GM18505 (cell line): Measurements from ENCODE around the gene BABAM2.

Source experiments
- ATAC-seq: cut with Tn5 transposase; IDR thresholded peaks from one replicate; pipeline ENCODE4 v1.9.1; 2021; ENCODE audit not compliant: unreplicated experiment
- POLR2A ChIP-seq: IDR thresholded peaks from 4 replicates; pipeline ENCODE4 v1.6.1; 2011; ENCODE audit warnings: borderline replicate concordance; ENCODE audit not compliant: insufficient read depth, insufficient read length; ENCODE audit errors: extremely low read depth

BABAM2 gene

DNA sequence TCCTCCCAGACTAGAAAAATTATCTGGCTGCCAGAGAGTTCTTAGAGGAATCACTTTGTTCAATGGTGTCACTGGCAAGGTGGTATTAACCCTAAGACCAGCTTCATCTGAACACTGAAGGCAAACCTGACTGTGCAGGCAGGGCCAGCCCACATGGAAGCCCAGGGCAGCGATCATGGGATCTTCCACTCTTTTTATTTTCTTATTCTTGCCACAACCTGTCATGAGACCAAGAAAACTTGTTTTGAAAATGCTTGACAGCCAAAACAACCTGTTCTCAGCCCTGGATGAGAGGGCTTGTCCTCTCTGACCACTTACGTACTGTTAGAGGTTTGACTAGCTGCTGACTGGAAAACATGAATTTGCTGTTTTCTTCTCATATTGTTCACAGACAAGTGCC, 426.9 kb downstream of the BABAM2 start:
- ATAC-seq, result no peak

DNA sequence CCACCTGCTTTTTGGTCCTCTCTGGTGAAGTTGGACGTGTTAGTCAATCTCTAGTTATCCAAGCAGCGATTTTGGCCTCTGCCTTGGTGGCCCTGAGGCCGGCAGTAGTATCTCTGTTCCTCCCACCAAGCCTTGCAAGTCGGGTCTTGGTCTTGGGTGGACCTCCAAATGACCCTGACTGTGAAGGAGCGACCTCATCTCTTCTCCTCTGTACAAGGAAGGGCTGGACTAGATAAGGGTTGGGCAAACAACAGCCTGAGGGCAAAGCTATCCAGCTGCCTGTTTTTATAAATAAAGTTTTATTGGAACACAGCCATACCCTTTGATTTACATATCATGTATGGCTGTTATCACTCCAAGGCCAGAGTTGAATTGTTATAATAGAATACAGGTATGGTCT, 427.5 kb downstream of the BABAM2 start:
- no peak for TF ChIP-seq POLR2A
- no peak for ATAC-seq

More for the DNA sequence above, 426.9 kb downstream of the BABAM2 start:
- no peak for TF ChIP-seq POLR2A

DNA sequence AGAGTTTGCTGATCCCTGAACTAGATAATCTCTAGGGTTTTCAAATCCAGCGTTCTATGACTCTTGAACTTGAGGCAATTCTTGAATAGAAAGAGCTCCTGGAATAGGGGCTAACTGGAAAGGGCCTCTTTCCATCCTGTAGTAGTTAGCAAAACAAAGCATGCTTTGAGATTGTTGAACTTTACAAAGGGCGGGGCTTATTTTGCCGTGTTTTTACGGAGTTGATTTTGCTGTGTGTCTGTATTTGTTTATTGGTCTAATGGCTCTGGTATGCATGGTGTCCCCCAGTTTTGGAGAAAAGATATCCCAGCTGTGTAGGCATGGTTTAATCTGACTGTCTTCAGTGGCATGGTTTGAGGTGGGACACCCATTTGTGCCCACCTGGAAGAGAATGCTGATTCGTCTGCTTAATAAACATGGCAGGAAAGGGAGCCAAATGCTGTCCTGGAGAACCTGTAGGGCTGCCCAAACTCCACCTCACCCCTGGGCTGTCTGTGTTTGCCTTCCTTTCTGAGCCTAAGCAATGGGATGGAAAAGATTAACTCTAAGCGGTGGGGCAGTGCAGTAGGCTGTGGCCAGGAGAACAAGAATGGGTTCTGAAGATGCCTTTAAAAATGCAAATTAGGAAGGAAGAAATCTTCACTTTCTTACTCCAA, 428.1 kb downstream of the BABAM2 start:
- no peak for ATAC-seq
- no peak for TF ChIP-seq POLR2A

DNA sequence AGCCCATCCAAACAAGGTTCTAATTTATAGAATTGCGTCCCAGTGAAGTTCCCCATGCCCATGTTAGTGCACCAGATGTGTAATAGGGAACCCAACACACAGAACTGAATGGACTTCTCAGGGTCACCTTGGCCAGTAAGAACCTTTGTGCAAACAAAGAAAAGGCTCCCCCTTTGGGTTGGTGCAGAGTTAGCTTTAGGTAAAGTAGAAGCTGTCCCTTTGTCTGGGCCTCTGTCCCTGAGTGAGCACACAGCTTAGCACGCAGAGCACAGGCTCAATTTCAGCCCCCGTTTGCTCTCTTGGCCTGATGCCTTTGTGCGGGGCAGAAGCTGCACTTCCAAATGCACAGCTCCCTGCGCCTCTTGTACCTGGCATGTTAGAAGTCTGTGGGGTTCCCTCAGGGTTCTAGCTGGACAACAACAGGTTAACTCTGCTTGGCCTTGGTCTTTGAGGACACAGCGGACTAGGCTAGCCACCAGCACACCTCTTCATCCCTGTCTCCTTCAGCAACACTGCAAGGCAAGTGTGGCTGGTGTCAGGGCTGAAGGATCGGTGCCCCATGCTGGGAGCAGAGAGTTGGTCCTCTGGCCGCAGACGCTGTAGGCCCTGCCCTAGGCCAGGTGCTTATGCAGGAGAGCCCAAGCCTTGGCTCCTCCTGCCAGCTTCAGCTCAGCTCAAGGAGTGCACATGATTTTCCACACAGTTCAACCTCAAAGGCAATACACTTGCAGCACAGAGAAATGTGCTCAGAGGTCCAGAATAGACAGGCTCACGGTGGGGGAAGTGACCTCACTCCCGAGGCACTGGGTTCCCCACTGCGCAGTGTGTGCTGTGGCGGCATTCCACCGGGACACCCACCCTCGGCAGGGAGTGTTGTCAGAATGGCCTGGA, 428.8 kb downstream of the BABAM2 start:
- no peak for ATAC-seq
- TF ChIP-seq POLR2A, result no peak

DNA sequence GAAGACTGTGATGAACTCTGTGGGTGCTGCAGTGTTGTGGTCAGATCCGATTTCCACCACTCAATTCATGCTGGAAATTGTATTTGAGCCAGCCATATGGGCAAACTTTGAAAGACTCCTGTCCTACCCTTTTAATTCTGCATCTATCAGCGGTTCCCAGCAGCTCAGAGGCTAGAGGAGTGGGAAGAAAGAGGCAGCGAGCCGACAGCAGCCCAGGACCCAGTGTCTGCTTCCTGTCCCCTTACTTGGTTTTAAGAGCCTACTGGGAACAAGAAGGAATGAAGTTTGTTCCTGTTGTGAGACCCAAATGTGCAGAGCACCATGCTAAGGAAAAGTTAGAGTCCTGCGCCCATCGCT, 429.5 kb downstream of the BABAM2 start:
- no peak for TF ChIP-seq POLR2A
- ATAC-seq, result no peak

DNA sequence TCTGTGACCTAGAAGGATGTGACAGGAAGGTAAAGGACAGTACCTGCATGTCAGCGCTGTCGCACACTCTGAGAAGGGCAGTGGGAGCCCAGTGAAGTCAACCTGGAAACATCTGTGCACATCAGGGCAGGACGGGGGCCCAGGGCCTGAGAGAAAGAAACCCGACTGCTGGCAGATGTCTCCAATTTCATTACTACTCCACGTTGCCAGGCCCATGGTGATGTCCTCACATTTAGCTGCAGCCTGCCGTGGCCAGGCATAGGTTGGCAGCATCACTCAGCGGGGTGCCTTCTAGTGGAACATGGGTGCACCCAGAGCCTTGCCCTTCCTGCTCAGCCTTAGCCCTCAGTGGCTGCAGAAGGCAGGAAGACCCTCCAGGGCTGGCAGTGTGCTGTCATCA, 429.8 kb downstream of the BABAM2 start:
- TF ChIP-seq POLR2A, result no peak
- ATAC-seq, result no peak

DNA sequence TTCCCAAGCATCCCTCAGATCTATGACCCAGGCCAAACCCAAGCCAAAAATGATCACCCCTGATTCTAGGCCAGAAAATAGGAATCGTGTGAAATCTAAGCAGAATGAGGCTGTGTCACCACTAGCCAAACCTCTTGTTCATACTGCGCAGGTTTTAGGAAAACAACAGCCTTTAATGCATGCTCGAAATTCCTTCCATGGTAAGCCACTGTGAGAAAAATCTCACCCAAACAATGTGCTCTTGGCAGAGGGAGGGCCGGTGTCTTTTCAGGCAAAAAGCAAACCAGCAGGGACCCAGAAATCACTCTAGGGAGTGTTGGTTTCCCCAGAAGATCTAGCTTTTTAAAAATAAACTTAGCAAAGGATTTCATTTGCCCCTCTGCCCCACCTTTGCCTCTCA, 430.9 kb downstream of the BABAM2 start:
- no peak for TF ChIP-seq POLR2A
- no peak for ATAC-seq

DNA sequence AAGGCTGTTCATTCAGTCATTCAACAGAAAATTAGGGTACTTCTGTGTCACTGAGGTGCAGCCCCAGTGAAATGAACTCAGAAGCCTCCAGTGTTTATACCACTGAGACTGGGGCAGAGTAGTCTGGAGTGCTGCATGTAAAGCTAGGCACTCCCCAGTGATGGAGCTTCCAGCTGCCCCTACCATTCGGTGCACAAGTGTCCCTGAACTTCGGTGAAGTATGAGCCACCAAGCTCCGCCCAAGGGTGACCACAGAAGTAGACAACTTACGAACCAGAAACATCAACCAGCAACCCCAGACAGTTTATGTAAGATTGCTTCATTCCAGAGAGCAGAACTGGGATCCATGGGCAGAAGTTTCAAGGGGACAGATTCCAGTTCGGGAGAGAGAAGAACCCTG, 431.5 kb downstream of the BABAM2 start:
- ATAC-seq, result no peak
- no peak for TF ChIP-seq POLR2A

DNA sequence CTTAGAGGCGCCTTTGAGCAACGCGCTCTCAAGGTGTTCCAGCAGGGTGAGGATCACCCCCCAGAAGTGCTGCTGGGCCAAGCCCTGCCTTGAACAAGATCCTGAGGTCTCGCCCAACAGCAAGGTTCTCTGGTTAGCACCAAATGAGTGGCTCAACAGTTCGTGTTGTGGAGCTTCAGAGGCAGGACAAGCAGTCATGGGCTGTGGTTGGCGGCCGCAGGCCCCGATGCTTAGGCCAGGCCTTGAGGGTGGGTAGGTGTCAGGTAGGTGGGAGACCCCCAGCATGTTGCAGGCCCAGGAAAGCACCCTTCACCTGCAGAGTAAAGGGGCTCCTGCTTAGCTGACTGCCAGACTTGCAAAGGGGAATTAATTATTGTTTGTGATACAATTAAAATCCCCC, 431.9 kb downstream of the BABAM2 start:
- no peak for TF ChIP-seq POLR2A
- ATAC-seq, result no peak

DNA sequence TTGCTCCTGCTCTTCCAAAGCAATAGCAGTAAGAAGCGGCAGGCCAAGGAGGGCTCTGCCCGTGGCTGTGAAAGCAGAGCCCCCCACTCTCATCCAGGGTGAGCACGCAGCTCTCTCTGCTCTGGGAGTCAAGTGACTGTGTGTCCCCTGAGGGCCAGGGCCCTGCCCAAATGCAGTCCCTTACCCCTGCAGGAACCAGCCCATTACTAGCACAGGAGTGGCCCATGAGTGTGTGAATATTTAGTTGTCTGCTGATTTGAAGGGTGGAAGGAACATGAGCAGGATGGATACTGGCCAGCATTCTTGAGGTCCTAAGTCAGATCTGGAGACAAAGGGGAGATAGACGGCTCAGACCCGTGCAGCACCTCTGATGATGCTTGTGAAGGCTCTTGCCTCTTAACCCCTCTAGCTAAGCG, 432.5 kb downstream of the BABAM2 start:
- TF ChIP-seq POLR2A, result no peak
- ATAC-seq, result no peak

DNA sequence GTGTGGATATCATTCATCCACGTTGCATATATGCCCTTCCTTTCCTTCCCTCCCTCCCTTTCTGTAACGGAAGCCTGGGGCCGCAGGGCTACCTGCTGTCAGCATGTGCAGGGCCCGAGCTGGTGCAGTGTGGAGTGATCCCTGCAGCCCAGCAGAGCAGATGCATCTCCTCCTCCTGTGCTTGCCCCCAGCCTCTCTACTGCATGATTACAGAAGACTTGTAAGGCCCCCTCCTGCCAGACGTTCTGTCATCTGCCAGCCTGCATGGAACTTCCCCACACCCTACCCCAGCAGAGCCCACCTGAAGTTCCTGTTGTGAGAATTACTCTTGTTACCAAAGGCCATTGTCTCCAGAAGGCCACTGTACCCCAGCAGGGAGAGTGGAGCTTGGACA, 434.6 kb downstream of the BABAM2 start:
- no peak for ATAC-seq
- TF ChIP-seq POLR2A, result no peak

DNA sequence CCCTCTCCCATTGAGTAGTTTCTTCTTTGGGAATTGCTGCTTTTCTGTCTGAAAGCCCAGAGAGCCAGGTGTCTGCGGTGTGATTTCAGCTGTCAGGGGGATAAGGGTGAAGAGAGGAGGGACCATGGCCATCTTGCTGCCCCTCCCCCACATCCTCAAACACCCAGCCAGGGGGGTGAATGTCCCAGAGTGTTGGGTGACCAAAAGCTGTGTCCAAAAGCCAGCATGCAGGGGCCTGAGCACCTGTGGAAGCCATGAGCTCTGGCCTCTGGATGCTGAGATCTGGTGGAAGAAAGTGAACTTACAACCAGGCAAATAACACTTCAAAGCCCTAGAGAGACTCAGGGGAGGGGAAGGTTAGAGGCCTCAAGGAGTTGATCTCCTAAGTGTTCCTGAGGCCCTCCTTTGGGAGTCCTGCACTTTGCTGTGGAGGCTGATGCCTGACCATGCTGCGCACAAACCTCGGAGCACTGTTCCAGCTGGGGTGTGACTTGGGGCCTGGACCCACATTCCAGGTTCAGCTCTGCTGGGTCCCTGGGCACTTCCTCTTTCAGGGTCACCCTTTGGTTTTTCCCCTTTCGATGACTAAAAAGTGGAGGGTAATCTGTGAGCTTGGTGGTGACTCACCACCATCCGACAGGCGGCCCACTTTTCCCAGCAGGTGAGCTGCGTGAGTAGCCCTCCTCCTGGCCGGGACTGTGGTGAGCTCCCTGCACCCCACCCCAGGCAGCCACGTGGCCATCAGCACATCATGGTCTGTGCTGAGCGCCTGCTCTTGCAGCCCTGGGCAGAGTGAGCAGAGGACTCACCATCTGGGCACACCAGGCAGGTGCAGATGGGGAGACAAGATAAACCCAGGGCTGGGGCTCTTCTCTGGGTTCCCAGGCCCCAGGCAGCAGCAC, 435.3 kb downstream of the BABAM2 start:
- ATAC-seq, result peak; percentile 58

DNA sequence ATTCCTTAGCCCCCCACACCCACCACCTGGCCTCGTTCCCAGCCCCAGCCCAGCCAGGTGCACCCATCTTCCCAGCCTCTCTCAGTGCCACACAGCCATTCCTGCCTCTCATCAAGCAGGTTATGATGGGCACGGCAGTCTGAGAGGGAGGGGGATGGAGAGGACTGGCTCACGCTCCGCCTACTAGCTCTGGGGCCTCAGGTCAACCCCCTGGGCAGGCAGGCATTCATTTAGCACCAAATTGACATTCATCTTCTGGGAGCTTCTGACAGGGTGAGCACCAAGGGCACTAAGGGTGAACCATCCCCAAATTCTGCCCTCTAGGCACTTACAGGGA, 435.9 kb downstream of the BABAM2 start:
- TF ChIP-seq POLR2A, result no peak
- ATAC-seq, result no peak

More for the DNA sequence above, 435.3 kb downstream of the BABAM2 start:
- TF ChIP-seq POLR2A, result no peak

DNA sequence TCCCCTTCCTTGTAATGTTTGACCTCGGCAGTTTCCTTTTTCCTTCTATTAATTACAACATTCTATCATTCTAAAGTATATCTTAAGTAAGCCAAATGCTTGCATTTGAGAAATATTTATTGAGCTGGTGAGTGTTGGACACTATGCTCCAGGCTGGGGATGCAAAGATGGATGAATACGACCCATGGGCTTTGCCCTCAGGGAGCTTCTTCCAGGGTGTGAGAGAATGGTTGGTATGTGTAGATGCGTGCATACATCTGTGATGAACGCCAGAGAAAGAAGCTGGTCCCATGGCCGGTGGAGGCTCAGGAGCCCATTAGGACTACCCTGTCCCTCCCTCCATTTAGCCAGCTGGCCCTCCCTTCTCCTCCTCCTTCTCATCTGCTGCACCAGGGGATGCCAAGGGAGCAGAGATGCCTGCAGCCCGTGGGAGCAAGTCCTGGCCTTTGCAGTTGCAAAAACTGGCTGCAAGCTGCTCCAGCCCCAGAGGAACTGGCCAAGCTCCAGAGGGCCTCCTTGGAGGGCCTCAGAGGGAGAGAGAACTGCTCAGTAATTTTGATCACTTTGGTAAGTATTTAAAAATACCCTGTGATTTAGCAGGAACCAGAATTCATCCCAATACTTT, 436.5 kb downstream of the BABAM2 start:
- no peak for TF ChIP-seq POLR2A
- no peak for ATAC-seq

DNA sequence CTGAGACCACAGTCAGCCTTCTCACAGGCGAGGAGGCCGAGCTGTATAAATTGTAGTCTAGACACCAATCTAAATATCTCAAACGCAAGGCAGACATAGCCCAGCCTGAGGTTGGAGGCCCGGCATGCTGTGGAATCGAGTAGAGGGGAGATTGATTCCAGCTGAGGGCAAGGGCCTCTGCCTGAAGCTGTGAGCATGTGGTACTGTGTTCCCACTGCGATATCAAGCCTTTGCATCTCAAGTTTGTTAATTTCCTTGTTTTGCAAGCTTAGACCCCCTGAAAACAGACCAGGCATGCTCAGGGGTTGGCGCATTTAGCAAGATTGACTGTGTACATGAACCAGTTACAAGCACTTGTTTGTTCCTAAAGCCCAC, 437.0 kb downstream of the BABAM2 start:
- TF ChIP-seq POLR2A, result no peak
- ATAC-seq, result no peak
